WTC11 (cell line): ENCODE results near the gene ATP5F1A.

Experiments used
- CTCF ChIP-seq: fragments of 200-600 bp; IDR thresholded peaks from 2 replicates; pipeline ENCODE4 v1.8.0; 2022; ENCODE audit warnings: antibody characterized with exemption
- ZNF423 ChIP-seq: fragments of 250-450 bp; sonication (Bioruptor Pico); IDR thresholded peaks from 2 replicates; pipeline ENCODE4 v2.1.2; 2022; ENCODE audit warnings: mild to moderate bottlenecking, moderate library complexity

GRCh38 chr18:46062781-46063180 lies 35.3 kb downstream of the ATP5F1A start:
- TF ChIP-seq CTCF (no peak), ZNF423 (CRISPR knock-in tag) (no peak)
